Activated CD4-positive, alpha-beta T cell treated with anti-CD3 and anti-CD28 coated beads, Interleukin-2, Interleukin-6, amounts not matched to agents 100 ng/mL and 50 ng/mL, durations not matched to agents 16 hours and 8 hours (primary cell): ENCODE results near the gene ASCC3.
"Not testable (repeated sequence)": the region's sequence is repeated elsewhere in the genome, so short reads cannot be mapped to it uniquely, and the experiment has no call there.

Source experiments
- DNase-seq: peaks from one replicate; pipeline ENCODE4 v3.0.0-alpha.2; 2020

The ASCC3 gene

GRCh38 chr6:100796049-100796823 lies 84.9 kb downstream of the ASCC3 start:
- no peak for DNase-seq

GRCh38 chr6:100790084-100790483 lies 91.0 kb downstream of the ASCC3 start:
- DNase-seq, result no peak

- DNase-seq, result no peak
Measured at GRCh38 chr6:100785982-100786381, 95.1 kb downstream of the ASCC3 start.

- no peak for DNase-seq
Measured at GRCh38 chr6:100780648-100781047, 100.5 kb downstream of the ASCC3 start.

GRCh38 chr6:100775667-100776066 lies 105.5 kb downstream of the ASCC3 start:
- DNase-seq, result no peak

GRCh38 chr6:100774681-100775080 lies 106.4 kb downstream of the ASCC3 start:
- no peak for DNase-seq

- DNase-seq, result no peak
Measured at GRCh38 chr6:100768816-100769351, 112.2 kb downstream of the ASCC3 start.

GRCh38 chr6:100763617-100764241 lies 117.4 kb downstream of the ASCC3 start:
- no peak for DNase-seq

- no peak for DNase-seq
Measured at GRCh38 chr6:100761841-100762240, 119.3 kb downstream of the ASCC3 start.

- not testable (repeated sequence) for DNase-seq
Measured at GRCh38 chr6:100758386-100758785, 122.7 kb downstream of the ASCC3 start.

GRCh38 chr6:100753421-100753820 lies 127.7 kb downstream of the ASCC3 start:
- no peak for DNase-seq

- DNase-seq, result no peak
Measured at GRCh38 chr6:100751590-100751989, 129.5 kb downstream of the ASCC3 start.

- no peak for DNase-seq
Measured at GRCh38 chr6:100745419-100746041, 135.6 kb downstream of the ASCC3 start.

- DNase-seq, result no peak
Measured at GRCh38 chr6:100740439-100740838, 140.7 kb downstream of the ASCC3 start.

- not testable (repeated sequence) for DNase-seq
Measured at GRCh38 chr6:100737720-100738119, 143.4 kb downstream of the ASCC3 start.

- no peak for DNase-seq
Measured at GRCh38 chr6:100731411-100731810, 149.7 kb downstream of the ASCC3 start.

GRCh38 chr6:100730001-100730980 lies 150.8 kb downstream of the ASCC3 start:
- no peak for DNase-seq

- DNase-seq, result no peak
Measured at GRCh38 chr6:100726666-100727065, 154.5 kb downstream of the ASCC3 start.

- DNase-seq, result no peak
Measured at GRCh38 chr6:100724696-100725095, 156.4 kb downstream of the ASCC3 start.

GRCh38 chr6:100724222-100724621 lies 156.9 kb downstream of the ASCC3 start:
- DNase-seq, result no peak

- DNase-seq, result no peak
Measured at GRCh38 chr6:100721256-100721655, 159.9 kb downstream of the ASCC3 start.

- DNase-seq, result peak; percentile 1
Measured at GRCh38 chr6:100719883-100720682, 161.0 kb downstream of the ASCC3 start.
